Measurements from ENCODE around the gene RIGI. TPM values are rescaled to one million over a fixed set of nuclear protein-coding genes. Genes with fewer than 3 reads are reported as not detected.

Gene RIGI
- polyA plus RNA-seq, 6 donors from 2014 or later: 7.9 to 21.5 (median 17.9) TPM

- Mint-ChIP-seq H3K9me3 (peaks cover 0 to 8% (median 6%) of the 10 kb centered on the region in 7 donors), H3K27me3 (no peaks in the 10 kb centered on the region), H3K27ac (no peak overlapping the region), H3K4me3 (no peak overlapping the region), H3K36me3 (peaks cover 17 to 19% of the 10 kb centered on the region in 2 donors), H3K4me1 (peaks cover 22 to 38% (median 31%) of the 10 kb centered on the region in 3 donors)
- no peak for ATAC-seq (ENCODE audit: low read depth in 2 of 2)
- no peak for DNase-seq
Observed at GRCh38 chr9:32518276-32518675, 7.7 kb downstream of the RIGI start.

DNA sequence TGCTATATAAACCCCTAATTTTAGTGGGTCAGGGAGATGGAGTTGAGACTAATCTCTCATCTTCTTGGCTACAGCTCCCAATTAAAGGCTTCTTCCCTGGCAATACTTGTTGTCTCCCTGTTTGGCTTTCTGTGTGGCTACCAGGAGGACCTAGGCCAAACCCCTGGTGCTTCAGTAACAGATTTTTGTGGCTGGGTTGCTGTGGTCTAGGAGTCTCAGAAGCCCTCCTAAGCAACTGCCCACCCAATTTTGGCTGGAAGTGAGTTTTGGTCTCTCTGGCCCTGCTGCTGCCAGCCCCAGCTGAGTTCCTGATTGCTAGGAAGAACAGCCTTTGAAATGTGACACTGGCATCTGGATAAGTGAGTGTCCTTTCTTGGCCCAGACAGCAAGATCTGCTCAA, 9.8 kb downstream of the RIGI start:
- peaks cover 0 to 8% (median 6%) of the 10 kb centered on the region in 7 donors for H3K9me3 Mint-ChIP-seq

DNA sequence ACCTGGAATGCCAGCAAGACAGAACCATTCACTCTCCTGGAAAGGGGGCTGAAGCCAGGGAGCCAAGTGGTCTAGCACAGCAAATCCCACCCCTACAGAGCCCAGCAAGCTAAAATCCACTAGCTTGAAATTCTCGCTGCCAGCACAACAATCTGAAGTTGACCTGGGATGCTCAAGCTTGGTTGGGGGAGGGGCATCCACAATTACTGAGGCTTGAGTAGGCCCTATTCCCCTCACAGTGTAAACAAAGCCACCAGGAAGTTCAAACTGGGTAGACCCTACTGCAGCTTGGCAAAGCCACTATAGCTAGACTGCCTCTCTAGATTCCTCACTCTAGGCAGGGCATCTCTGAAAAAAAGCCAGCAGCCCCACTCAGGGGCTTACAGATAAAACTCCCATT, 17.3 kb downstream of the RIGI start:
- H3K27ac Mint-ChIP-seq: no peak overlapping the region
- DNase-seq: no peak

More for the DNA sequence above, 9.8 kb downstream of the RIGI start:
- Mint-ChIP-seq H3K4me3 (no peak overlapping the region), H3K4me1 (peaks cover 25 to 39% (median 38%) of the 10 kb centered on the region in 3 donors), H3K27ac (peak overlapping the region in 2 of 6 donors; percentile 13 to 72), H3K36me3 (peaks cover 12 to 14% of the 10 kb centered on the region in 2 donors), H3K27me3 (no peaks in the 10 kb centered on the region)
- DNase-seq (no peak), ATAC-seq (ENCODE audit: low read depth in 2 of 2) (no peak)

GRCh38 chr9:32503008-32503407, 23.0 kb downstream of the RIGI start:
- Mint-ChIP-seq H3K27me3 (no peaks in the 10 kb centered on the region), H3K36me3 (peaks cover 5 to 23% of the 10 kb centered on the region in 2 donors), H3K9me3 (no peaks in the 10 kb centered on the region), H3K27ac (peak overlapping the region in 1 of 6 donors; percentile 60), H3K4me1 (peaks cover 0 to 11% (median 7%) of the 10 kb centered on the region in 3 donors), H3K4me3 (no peak overlapping the region)
- ATAC-seq (ENCODE audit: low read depth in 2 of 2): no peak
- no peak for DNase-seq

More for the DNA sequence above, 17.3 kb downstream of the RIGI start:
- Mint-ChIP-seq H3K36me3 (no peaks in the 10 kb centered on the region), H3K4me3 (no peak overlapping the region), H3K9me3 (peaks cover 0 to 4% (median 0%) of the 10 kb centered on the region in 7 donors), H3K4me1 (peaks cover 25 to 41% (median 40%) of the 10 kb centered on the region in 3 donors), H3K27me3 (no peaks in the 10 kb centered on the region)
- ATAC-seq (ENCODE audit: low read depth in 2 of 2): no peak

GRCh38 chr9:32502464-32502863, 23.5 kb downstream of the RIGI start:
- ATAC-seq (ENCODE audit: low read depth in 2 of 2) (no peak), DNase-seq (no peak)
- H3K27me3 Mint-ChIP-seq: no peaks in the 10 kb centered on the region
- H3K9me3 Mint-ChIP-seq: no peaks in the 10 kb centered on the region
- no peak overlapping the region for H3K4me3 Mint-ChIP-seq
- peak overlapping the region in 1 of 6 donors; percentile 5 for H3K27ac Mint-ChIP-seq
- peaks cover 0 to 11% (median 7%) of the 10 kb centered on the region in 3 donors for H3K4me1 Mint-ChIP-seq
- H3K36me3 Mint-ChIP-seq: peaks cover 6 to 24% of the 10 kb centered on the region in 2 donors

DNA sequence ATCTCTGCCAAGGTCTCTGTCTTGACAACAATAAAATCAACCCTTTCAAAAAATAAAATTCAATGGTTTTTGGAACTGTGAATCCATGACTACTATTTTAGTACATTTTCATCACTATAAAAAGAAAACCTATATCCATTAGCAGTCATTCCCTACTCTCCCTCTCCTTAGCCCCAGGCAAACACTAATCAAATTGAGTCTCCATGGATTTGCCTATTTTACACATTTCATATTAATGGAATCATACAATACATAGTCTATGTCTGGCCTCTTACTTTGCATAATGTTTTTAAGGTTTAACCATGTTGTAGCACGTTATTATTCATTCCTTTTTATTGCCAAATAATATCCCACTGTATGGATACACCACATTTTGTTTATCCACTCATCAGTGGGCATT, 24.1 kb downstream of the RIGI start:
- Mint-ChIP-seq H3K27ac (no peak overlapping the region), H3K4me3 (no peak overlapping the region), H3K27me3 (no peaks in the 10 kb centered on the region), H3K9me3 (no peaks in the 10 kb centered on the region), H3K36me3 (peaks cover 6 to 25% of the 10 kb centered on the region in 2 donors), H3K4me1 (peaks cover 0 to 11% (median 7%) of the 10 kb centered on the region in 3 donors)
- no peak for DNase-seq
- no peak for ATAC-seq (ENCODE audit: low read depth in 2 of 2)

DNA sequence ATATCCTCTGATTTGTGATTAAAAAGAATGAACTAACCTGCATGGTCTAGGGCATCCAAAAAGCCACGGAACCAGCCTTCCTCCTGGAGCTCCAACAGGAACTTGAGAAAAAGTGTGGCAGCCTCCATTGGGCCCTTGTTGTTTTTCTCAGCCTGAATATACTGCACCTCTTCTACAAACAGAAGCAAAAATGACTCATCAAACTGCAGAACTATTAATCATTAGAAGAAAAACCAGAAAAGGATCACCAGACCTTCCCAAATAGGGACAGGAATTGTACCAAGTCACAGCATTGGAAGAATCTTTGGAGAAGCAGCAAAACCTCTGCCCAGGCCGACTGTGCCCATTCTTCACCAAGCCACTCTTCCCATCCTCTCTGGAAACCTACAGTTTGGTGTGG, 25.2 kb downstream of the RIGI start:
- Mint-ChIP-seq H3K36me3 (peaks cover 17 to 34% of the 10 kb centered on the region in 2 donors), H3K9me3 (no peaks in the 10 kb centered on the region), H3K4me1 (peaks cover 0 to 9% (median 4%) of the 10 kb centered on the region in 3 donors), H3K27ac (peak overlapping the region in 2 of 6 donors; percentile 50 to 70), H3K4me3 (no peak overlapping the region), H3K27me3 (no peaks in the 10 kb centered on the region)
- DNase-seq: no peak
- ATAC-seq (ENCODE audit: low read depth in 2 of 2): no peak

DNA sequence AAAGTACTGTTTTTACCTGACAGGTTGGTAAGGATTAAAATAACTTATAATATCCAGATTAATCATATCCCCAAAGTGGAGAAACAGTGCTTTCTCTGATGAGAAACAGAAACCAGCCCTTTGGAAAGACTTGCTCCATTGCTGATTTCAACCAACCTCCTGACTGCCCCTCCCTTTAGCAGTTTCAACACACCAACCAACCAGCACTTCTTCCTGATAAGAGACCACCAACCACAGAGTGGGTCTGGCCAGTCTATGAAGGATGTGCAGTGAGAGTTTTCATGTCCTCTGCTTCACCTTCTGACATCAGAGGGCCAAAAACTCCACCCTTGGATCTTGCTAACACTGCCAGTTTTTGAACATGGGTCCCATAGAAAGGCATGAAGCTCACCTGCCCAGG, 28.1 kb downstream of the RIGI start:
- no peak for ATAC-seq (ENCODE audit: low read depth in 2 of 2)
- no peaks in the 10 kb centered on the region for H3K9me3 Mint-ChIP-seq
- peaks cover 0 to 4% (median 3%) of the 10 kb centered on the region in 3 donors for H3K4me1 Mint-ChIP-seq
- H3K27ac Mint-ChIP-seq: no peak overlapping the region
- DNase-seq: no peak
- peaks cover 17 to 41% of the 10 kb centered on the region in 2 donors for H3K36me3 Mint-ChIP-seq
- H3K27me3 Mint-ChIP-seq: no peaks in the 10 kb centered on the region
- no peak overlapping the region for H3K4me3 Mint-ChIP-seq

DNA sequence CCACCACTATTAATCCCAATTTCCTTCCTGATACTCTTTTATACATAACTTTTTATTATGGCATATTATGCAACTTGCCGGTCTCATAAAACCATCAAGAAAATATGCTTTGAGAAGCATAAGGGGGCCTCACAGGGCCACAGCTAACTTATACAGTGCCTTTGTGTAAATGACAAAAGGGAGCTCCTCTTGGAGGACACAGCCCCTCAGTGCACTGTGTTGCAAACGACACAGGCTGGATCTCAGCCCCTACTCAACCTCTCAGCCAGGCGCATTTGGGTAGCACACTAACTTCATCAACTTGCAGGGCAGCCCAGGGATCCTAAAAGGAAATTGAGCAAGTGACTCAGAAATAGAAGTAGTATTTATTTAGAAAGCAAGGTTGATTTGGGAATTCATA, 35.4 kb downstream of the RIGI start:
- no peaks in the 10 kb centered on the region for H3K9me3 Mint-ChIP-seq
- peaks cover 26 to 31% of the 10 kb centered on the region in 2 donors for H3K36me3 Mint-ChIP-seq
- no peak overlapping the region for H3K4me3 Mint-ChIP-seq
- H3K27ac Mint-ChIP-seq: peak overlapping the region in 2 of 6 donors; percentile 34 to 45
- ATAC-seq (ENCODE audit: low read depth in 2 of 2) (no peak), DNase-seq (no peak)
- no peaks in the 10 kb centered on the region for H3K27me3 Mint-ChIP-seq
- no peaks in the 10 kb centered on the region for H3K4me1 Mint-ChIP-seq

DNA sequence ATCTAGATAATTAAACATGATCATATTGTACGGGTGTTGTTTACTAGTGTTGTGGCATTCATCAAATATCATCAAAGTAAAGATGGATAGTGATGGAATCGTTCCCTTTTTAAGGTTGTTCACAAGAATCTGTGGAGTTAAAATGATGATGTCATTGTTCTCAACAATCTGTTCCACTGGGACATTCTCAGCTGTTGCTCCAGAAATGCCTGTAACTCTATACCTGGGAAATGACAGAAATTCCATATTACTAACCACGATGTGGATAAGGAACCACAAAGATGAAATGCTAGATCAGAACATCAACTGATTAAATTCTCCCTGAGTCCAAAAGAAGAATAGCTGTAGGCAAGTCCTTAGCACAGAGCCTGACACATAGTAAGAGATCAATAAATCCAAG, 38.0 kb downstream of the RIGI start:
- ATAC-seq (ENCODE audit: low read depth in 2 of 2) (no peak), DNase-seq (no peak)
- Mint-ChIP-seq H3K4me1 (no peaks in the 10 kb centered on the region), H3K4me3 (no peak overlapping the region), H3K9me3 (no peaks in the 10 kb centered on the region), H3K27ac (peak overlapping the region in 1 of 6 donors; percentile 52), H3K27me3 (no peaks in the 10 kb centered on the region), H3K36me3 (peaks cover 46 to 48% of the 10 kb centered on the region in 2 donors)

DNA sequence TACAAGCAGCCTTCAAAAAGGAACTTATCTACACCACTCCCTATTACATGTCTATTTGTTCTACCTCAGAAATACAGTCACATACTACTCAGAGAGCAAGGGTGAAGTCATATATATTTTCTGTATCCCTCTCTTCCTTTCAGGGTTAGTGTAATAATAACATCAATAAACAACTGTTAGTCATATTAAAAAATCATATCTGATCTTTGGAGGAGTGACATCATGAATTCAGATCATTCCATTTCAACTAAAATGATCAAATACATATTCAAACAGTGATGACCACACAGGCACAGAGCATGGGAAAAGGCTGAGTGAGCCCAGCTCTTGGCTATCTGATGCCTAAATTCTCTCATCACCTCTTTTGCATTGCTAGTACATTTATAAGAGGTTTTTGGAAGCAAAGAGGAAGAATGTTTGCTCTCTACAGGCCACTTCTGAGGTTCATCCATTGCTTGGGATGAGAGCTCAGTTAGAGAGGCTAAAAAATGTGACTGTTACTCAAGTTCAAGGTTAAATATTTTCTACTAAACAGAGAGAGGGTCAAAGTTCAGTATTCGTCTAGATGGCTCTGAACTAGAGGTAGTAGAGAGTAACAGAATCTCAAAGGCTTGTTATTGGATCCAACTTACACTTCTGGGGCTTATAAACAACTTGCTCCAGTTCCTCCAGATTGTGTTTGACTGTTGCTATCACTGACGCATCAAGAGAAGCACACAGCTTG, 39.0 kb downstream of the RIGI start:
- peak overlapping the region in 1 of 6 donors; percentile 51 for H3K27ac Mint-ChIP-seq
- DNase-seq (no peak), ATAC-seq (ENCODE audit: low read depth in 2 of 2) (no peak)
- H3K27me3 Mint-ChIP-seq: no peaks in the 10 kb centered on the region
- no peaks in the 10 kb centered on the region for H3K4me1 Mint-ChIP-seq
- no peak overlapping the region for H3K4me3 Mint-ChIP-seq
- H3K9me3 Mint-ChIP-seq: no peaks in the 10 kb centered on the region
- H3K36me3 Mint-ChIP-seq: peaks cover 50 to 58% of the 10 kb centered on the region in 2 donors

- ATAC-seq (ENCODE audit: low read depth in 2 of 2): no peak
- Mint-ChIP-seq H3K27ac (peak overlapping the region in 1 of 6 donors; percentile 21), H3K4me1 (no peaks in the 10 kb centered on the region)
Observed at GRCh38 chr9:32483343-32483742, 42.7 kb downstream of the RIGI start.

More at GRCh38 chr9:32483343-32483742, 42.7 kb downstream of the RIGI start:
- DNase-seq: no peak
- H3K9me3 Mint-ChIP-seq: no peaks in the 10 kb centered on the region
- H3K4me3 Mint-ChIP-seq: no peak overlapping the region
- no peaks in the 10 kb centered on the region for H3K27me3 Mint-ChIP-seq
- H3K36me3 Mint-ChIP-seq: peaks cover 55 to 75% of the 10 kb centered on the region in 2 donors

Measured in naive B cell (primary cell).